HG03045 (cell line): ENCODE results near the gene NOC2L.

Experiments
- ATAC-seq: cut with Tn5 transposase; IDR thresholded peaks from one replicate; pipeline ENCODE4 v1.9.1; 2021; ENCODE audit warnings: mild to moderate bottlenecking, moderate library complexity; ENCODE audit not compliant: unreplicated experiment

The NOC2L gene

DNA sequence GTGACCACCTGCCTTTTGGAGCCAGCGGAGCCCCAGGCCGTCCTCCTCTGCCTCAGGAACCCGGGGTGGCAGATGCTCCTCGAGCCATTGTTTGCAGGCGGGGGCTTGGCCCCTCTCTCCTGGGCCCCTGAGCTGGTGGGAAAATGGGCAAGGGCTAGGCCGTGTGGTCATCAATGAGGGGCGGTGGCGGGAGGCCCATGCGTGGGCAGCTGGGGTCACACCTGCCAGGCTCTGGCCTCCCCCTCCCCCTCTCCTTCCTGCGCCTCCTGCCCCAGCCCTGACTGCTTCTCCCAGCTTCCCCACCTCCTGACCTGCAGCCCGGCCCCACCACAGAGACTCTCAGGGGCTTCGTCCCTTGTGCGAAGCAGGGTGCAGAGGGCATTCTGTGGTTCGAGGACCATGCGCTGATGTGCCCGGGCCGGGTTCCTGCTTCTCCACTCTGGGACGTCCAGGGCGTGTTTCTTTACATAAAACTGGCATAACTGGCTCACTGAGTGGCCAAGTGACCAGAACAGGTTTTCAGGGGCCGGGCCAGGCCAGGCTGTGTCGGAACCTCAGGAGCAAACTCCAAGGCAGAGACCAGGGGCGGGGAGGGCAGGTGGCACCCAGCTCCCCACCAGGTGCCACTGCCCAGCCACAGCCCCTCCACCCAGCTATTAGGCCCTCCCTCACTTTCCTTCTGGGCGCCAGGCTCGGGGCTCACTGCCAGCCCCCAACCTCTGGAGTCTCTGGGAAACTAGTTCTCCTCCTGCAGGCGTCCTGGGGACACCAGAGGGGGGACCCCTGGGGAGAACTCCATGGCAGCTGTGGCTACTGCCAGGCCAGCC, 26.1 kb downstream of the NOC2L start:
- ATAC-seq, result no peak

DNA sequence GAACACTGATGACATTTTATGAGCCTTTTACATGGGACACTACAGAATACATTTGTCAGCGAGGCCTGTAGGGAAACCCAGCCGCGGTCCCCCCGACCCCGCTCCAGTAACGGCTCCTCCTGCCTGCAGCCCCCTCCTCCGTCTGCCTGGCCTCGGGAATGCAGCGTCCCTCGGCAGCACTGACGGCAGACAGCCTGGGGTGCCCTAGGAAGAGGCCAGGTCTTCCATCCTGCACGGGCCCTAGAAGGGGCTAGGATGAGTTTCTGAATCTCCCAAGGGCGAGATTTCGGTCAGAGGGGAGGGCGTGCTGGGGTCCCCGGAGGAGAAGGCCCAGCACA, 26.9 kb downstream of the NOC2L start:
- ATAC-seq, result no peak

DNA sequence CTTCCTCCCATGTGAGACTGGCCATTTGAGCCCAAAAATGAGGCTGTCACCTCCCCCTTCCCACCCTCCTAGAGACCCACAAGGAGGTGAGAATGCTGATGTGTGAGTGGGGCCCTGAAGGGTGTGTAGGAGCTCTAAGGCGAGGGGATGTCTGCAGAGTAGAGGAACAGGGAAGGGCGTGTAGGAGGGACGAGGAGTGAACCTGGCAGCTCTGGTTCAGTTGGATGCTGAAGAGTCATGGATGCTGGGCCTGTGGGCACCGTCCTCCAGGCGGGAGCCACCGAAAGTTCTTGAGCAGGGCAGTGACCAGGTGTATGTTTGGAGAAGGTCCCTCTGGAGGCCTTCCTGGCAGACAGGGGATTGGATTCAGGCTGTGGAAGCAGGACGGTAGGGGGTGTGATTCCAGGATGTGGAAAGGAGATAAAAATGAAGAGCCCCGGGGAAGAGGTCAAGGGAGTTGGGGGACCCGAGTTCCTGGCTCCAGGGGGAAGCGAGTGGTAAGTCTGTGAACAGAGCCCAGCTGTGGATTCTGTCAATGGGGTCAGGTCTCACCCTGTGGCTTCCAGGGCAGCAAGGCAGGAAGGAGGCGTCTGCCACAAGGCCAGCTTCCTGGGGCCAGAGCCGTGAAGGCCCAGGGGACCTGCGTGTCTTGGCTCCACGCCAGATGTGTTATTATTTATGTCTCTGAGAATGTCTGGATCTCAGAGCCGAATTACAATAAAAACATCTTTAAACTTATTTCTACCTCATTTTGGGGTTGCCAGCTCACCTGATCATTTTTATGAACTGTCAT, 27.5 kb downstream of the NOC2L start:
- no peak for ATAC-seq

DNA sequence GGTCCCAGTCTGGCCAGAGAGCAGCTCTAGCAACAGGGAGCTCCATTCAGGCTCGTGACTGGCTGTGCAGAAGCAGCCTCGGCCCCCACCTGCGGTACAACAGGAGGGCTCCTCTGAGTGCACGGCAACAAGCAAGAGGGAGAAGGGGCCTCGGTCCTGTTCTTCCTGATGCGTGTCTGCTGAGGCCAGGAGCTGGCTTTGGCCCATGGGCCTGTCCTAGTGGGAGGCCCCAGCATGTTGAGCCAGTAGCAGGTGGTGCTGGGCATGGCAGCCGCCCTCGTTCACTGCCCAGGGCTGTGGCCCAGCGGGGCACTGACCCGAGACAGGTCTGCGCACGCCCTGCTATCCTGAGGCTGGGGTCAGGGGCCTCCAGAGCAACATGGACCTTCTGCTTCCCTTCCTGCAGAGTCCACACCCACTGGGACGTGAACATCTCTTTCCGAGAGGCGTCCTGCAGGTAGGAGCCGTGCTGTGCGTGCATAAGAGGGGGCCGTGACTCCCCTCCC, 28.4 kb downstream of the NOC2L start:
- no peak for ATAC-seq

DNA sequence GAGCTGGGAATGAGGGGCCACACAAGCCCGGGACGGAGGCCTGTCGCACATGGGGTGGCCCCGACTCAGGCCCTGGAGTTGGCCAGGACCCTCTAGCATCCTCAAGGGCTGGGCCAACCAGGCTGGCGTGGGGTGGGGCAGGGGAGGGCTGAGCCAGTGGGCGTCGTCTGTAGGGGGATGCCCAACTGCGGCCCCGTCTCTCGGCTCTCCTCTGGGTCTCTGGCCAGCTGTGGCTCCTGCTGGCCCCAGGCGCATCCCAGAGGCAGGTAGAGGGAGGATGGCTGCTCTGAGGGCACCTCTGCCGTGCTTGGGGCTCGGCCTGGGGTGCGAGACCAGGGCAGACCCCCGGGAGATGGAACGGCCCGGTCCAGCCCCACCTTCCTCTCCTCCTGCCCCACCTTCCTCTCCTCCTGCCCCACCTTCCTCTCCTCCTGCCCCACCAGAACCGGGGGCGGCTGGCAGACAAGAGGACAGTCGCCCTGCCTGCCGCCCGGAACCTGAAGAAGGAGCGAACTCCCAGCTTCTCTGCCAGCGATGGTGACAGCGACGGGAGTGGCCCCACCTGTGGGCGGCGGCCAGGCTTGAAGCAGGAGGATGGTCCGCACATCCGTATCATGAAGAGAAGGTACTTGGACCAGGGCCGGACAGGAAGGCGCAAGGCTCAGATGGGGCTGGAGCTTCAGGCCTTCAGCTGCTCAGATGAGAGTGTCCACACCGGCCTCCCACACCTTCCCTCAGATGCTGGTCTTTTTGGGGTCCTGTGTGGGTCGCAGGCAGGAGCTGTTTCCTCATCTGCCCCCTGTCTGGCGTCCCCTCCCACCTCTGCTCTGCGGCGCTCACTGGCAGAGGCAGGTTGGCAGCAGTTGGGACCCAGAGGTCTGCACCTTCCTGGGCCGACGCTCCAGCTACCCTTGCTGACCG, 29.1 kb downstream of the NOC2L start:
- no peak for ATAC-seq

DNA sequence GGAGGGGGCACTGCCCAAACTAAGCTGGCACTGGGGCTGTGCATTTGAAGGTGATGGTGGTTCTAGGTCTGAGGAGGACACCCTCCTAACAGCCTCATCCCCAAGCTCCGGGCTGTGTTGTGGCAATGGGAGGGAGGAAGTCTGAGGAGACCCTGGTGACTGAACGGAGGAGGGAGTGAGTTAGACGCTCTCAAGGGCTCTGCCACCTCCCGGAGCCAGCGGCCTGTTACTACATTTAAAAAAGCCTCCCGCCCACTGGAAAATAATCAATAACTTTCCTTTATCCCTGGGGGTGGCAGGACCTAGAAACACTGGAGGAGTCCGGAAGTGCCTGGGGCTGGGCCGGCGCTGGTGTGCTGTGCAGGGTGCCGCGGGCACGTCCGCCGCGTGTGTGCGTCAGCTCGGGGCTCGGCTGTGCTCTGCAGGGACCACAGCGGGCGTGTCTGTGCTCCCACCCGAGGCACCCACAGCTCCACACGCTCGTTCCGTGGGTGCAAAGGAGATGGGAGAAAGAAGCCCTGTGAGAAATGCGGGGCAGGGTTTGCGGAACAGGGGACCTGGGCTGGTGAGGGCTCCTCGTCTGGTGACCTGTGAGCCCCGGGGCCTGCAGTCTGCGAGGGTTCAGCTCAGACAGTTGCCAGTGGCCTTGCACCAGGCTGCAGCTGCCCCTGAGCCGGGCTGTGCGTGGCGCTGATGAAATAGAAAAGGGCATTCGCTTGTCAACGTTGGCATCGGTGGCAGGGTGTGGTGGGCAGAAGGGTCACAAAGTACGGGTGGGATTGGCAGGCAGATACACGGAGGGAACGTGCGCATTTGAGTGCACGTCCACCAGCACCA, 30.0 kb downstream of the NOC2L start:
- no peak for ATAC-seq

DNA sequence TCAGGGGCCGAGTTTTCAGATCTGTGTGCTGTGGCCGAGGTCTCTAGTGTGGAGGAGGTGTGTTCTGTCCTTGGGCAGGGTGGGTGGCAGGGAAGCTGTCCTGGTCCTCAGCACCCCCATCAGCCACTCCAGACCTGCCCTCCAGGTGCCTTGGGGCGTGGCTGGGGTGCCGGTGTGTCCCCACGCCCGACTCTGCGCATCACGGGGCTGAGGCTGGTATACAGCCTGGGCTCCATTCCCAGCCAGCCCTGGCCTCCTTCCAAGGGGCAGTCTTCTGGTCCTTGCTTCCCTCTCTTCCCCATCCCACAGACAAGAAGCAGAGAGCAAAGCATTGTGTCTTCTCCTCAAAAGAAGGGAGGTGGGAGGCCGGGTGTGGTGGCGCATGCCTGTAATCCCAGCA, 31.3 kb downstream of the NOC2L start:
- ATAC-seq, result no peak

DNA sequence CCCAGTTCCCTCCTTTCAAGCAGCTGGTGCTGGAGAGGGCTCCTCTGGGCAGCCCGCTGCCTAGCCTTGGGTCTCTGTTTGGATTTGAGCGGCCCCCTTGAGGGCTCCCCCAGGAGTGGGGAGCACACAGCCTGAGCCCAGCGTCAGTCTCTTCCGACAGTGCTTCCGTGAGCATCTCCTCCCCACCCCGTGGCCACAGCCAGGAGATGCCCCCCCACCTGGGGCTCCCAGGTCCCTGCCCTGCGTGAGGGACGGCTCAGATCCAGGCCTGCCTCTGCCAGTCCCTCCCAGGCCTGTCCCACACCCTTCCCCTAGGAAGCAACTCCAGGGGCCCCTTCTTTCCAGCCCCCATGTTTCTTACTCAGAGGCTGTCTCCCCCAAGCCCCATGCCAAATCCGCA, 31.8 kb downstream of the NOC2L start:
- ATAC-seq, result no peak

DNA sequence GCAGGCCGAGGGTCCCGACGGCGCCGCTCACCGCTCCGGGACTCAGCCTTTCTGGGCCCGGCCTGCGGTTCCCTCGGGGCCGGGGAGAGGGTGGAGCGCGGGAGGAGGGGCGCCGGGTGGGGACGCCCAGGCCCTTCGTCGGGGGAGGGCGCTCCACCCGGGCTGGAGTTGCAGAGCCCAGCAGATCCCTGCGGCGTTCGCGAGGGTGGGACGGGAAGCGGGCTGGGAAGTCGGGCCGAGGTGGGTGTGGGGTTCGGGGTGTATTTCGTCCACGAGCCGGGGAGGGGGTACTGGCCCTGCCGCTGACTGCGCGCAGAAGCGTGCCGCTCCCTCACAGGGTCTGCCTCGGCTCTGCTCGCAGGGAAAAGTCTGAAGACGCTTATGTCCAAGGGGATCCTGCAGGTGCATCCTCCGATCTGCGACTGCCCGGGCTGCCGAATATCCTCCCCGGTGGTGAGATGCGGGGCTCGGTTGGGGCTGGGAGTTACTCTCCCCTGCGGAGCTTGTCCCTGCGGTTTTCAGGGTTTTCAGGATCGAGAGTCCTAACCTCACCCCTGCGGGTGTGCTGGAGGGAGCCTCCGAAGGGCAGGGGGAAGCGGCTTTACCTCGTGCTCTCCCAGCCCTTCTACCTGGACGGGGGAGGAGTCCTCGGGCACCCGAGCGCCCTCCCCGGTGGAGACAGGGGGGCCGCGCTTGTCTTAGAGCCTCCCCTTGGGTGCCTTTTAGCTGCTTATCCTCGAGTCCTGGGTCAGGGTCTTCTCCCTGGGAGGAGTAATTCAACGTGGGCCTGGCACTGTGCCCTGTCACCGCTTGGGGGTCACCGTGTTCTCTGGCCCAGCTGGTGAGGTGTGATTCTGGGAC, 33.3 kb downstream of the NOC2L start:
- ATAC-seq, result no peak

DNA sequence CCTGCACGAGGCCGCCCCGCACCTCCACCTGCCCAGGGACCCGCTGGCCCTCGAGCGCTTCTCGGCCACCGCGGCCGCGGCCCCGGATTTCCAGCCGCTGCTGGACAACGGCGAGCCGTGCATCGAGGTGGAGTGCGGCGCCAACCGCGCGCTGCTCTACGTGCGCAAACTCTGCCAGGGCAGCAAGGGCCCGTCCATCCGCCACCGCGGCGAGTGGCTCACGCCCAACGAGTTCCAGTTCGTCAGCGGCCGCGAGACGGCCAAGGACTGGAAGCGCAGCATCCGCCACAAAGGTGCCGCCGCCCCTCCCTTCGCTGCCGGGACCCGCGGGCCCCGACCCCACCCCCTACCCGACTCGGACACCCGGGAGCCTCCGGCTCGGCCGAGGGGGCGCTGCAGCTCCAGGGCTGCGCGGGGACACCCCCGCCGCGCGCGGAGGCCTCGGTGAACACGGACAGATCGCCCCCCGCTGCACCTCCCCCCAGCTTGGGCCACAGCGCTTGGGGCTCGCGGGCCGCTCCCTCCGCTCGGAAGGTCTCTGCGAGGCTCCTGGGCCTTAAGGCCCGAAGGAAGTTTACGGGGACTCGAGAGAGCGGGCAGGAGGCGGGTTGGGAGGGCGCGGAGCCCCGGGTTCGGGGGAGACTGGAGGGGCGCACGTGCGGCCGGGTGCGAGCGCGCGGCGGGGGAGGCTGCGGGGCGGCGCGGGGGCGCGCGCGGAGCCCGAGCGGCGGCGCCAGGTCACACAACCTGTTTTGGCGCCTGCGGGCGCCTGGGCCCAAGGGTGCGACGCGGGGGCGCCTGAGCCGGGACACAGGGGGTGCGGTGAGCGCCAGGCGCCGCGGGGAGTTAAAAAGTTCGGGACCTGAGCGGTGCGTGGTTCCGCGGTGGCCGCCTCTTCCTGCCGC, 34.1 kb downstream of the NOC2L start:
- ATAC-seq, result no peak

DNA sequence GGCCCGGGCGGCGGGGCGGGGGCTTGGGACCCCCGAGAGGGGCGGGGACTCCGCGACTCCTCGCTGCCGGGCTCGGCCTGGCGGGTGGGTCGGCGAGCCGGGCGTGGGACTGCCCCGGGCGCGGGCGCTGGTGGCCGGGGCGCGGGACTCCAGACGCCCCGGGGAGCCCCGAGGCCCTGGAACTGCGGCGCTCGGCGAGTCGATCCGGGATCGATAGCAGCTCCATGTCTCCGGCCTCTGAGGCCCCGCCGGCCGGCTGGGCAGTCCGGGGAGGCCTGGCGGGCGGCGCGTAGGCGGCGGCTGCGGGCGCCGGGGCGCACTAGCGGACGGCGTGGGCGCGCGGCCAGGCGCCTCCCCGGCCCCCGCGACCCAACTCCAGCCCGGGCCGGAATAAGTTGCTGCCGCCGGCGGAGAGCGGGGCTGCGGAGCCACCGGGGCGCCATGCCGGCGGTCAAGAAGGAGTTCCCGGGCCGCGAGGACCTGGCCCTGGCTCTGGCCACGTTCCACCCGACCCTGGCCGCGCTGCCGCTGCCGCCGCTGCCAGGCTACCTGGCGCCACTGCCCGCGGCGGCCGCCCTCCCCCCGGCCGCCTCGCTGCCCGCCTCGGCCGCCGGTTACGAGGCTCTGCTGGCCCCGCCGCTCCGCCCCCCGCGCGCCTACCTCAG, 34.9 kb downstream of the NOC2L start:
- ATAC-seq, result no peak

DNA sequence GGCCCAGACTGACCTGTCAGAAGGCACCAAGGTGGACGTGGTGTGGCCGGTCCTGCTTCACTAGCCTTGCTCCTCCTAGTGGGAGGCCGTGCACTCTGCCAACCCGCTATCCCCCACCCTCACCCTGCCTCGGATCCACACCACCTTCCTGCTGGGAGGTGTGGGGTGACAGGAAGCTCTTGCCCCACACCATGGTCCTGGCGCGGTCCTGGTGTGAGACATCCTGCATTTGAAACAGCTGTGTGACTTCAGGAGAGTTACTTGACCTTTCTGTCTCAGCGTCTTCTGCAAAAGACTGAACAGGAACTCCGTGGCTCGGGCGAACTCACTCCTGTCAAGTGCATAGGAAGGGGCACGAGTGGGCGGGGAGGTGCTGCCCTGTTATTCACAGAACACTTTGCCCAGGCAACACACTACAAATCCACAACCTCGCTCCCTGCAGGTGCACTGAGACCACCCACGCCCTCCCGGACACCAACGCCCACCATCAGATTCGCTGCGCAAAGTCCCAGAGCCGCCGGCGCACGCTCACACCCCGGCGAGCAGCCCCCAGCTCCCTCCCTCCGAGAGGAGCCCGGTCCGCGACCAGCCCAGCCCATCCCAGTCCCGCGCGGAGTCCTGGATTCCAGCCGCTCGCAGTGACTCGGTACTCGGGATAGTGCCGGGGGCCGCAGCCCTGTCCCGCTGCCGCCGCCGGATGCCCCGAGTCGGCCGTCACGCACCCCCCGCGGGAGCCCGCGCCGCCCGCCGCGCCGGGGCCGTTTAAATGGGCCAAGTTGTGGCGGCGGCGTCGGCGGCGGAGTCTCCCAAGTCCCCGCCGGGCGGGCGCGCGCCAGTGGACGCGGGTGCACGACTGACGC, 35.7 kb downstream of the NOC2L start, which contains the start of gene SAMD11:
TSS of gene SAMD11 (plus strand) at position 793 of the 860 bp plus-strand sequence. CDS start 509 bp downstream, outside the sequence.
- no peak for ATAC-seq

DNA sequence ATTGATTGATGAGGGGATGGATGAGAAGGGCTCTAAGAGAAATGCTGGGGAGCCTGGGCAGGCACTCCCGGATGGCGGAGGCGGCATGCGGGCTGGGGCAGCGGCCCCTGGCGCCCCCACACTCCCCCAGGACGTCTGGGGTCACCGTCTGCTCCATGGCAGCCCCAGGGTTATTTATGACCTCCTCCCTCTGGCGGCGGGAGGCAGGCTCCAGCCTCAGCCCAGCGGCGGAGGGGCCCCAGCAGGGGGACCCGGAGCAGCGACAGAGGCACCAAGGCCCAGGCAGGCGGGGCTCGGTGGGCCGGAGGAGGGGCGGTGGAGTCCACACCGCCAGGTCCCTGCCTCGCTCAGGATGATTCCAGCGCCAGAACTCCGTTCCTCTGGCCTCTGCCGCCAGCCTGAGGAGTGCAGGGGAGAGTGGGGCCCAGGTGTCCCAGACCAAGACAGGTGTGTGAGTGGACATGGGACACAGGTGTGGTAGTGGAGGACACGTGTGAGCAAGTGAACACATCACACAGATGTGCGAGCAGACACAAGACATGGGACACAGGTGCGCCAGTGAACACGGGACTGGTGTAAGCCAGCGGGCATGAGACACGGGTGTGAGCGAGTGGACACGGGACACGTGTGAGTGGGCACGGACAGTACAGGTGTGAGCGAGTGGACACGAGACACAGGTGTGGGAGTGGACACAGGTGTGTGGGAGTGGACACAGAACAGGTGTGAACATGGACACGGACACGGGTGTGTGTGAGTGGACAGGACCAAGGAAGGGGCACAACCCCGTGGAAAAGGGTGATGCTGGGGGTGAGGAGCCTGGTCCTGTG, 37.8 kb downstream of the NOC2L start:
- ATAC-seq, result no peak

DNA sequence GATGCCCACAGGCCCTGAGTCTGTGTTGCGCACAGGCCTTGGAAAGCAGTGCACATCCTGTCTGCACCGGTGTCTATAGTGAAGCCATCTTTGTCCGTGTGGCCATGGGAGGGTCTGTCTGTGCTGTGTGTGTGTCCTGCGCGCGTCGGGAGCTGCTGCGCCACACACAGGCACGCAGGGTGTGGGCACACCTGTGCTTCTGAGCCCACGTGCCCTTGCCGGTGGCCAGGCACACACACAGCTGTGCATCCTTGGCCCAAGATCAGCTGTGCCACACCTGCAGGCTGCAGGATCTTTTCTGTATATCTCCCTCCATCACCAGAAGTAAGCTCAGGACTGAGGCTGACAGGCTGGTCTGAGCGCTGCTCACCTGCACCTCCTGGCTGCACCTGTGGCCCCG, 38.5 kb downstream of the NOC2L start:
- no peak for ATAC-seq

DNA sequence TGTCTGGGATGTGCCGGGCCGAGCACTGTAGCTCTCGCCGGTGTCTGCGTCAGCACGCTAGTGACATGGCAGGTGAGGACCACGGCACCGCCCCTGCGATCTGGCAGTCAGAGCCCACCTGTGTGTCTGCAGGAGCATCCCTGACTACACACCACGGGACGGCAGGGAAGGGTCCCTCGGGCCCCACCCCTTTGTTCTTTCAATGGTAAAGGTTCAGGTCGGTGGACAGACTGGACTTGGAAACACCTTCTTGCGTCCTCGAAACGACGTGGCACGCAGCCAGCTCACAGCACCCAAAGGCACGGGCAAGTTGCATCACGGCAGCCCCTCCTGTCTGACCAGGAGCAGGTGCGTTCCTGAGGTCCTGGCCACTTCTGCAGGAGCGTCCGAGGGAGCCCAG, 39.0 kb downstream of the NOC2L start:
- ATAC-seq, result no peak
